ENCODE results near the gene CNTN2.

Gene CNTN2

GRCh38 chr1:205075642-205076155 lies 32.7 kb downstream of the CNTN2 start:
- DNase-seq, result no peak

- no peak for DNase-seq
These were observed 33.3 kb downstream of the CNTN2 start for GRCh38 chr1:205076245-205076761.

- no peak for DNase-seq
These were observed 34.3 kb downstream of the CNTN2 start for GRCh38 chr1:205077158-205077933.

GRCh38 chr1:205077934-205078311 lies 34.9 kb downstream of the CNTN2 start:
- no peak for DNase-seq

- DNase-seq, result no peak
These were observed 39.4 kb downstream of the CNTN2 start for GRCh38 chr1:205082431-205082830.

- DNase-seq, result no peak
These were observed 41.3 kb downstream of the CNTN2 start, which contains the start of gene TMEM81 for GRCh38 chr1:205084360-205084759. TSS of gene TMEM81 (minus strand) at chr1:205084460. CDS start at chr1:205084320, 140 bp downstream.

- no peak for DNase-seq
These were observed 45.3 kb downstream of the CNTN2 start for GRCh38 chr1:205088341-205088740.

GRCh38 chr1:205091043-205091740 lies 48.2 kb downstream of the CNTN2 start:
- no peak for DNase-seq

GRCh38 chr1:205095422-205095821 lies 52.4 kb downstream of the CNTN2 start:
- no peak for DNase-seq

GRCh38 chr1:205098242-205098641 lies 55.2 kb downstream of the CNTN2 start:
- DNase-seq, result no peak

GRCh38 chr1:205102404-205102803 lies 59.4 kb downstream of the CNTN2 start:
- DNase-seq, result no peak

- no peak for DNase-seq
These were observed 64.3 kb downstream of the CNTN2 start for GRCh38 chr1:205107327-205107726.

GRCh38 chr1:205108464-205108863 lies 65.5 kb downstream of the CNTN2 start:
- no peak for DNase-seq

GRCh38 chr1:205109269-205109668 lies 66.3 kb downstream of the CNTN2 start:
- DNase-seq, result no peak

- no peak for DNase-seq
These were observed 66.7 kb downstream of the CNTN2 start for GRCh38 chr1:205109711-205110110.

GRCh38 chr1:205111354-205111753 lies 68.3 kb downstream of the CNTN2 start:
- no peak for DNase-seq

GRCh38 chr1:205118752-205119151 lies 75.7 kb downstream of the CNTN2 start:
- DNase-seq, result no peak

GRCh38 chr1:205121660-205122488 lies 78.9 kb downstream of the CNTN2 start, which contains the start of gene RBBP5:
TSS of gene RBBP5 (minus strand) at chr1:205121978. CDS start at chr1:205121873, 105 bp downstream.
- peak; percentile 96 for DNase-seq

GRCh38 chr1:205122489-205122882 lies 79.5 kb downstream of the CNTN2 start:
- DNase-seq, result no peak

GRCh38 chr1:205124726-205125125 lies 81.7 kb downstream of the CNTN2 start:
- no peak for DNase-seq

- no peak for DNase-seq
These were observed 84.6 kb downstream of the CNTN2 start for GRCh38 chr1:205127646-205128045.
